H1 (cell line): ENCODE data around the gene TPO. TPM values are rescaled to one million over a fixed set of nuclear protein-coding genes. Genes with fewer than 3 reads are reported as not detected.

ENCODE experiments used
- CTCF ChIA-PET: fragments of 300-600 bp; sonication (Branson Sonifier 250); formaldehyde crosslinking; loops from one replicate; lab custom pipeline; 2021; ENCODE audit not compliant: partially characterized antibody; lab: Charles Lee
- POLR2A ChIA-PET: fragments of 300-600 bp; sonication (Branson Sonifier 250); formaldehyde crosslinking; loops from one replicate; lab custom pipeline; 2021; ENCODE audit warnings: inconsistent platforms; ENCODE audit not compliant: partially characterized antibody; lab: Charles Lee
- DNase-seq, 2 experiments: peaks; one replicate each; pipeline versions ENCODE4 v3.0.0 to v3.0.0-alpha.2; 2010 to 2022; ENCODE audit warnings: low spot score in 2 of 2, low read depth in 1 of 2, mixed read lengths in 1 of 2
- FAIRE-seq: peaks from 2 replicates; lab custom pipeline; 2011; peaks lifted over from hg19 to GRCh38; lab: Jason Lieb, UNC
- H2AFZ ChIP-seq: 2 replicates; pipeline ENCODE4 v1.8.1; 2012; ENCODE audit warnings: low read length, inconsistent platforms
- H2AK5ac ChIP-seq: 2 replicates; pipeline ENCODE4 v1.6.1; 2013; ENCODE audit warnings: low read depth, low read length
- H2BK120ac ChIP-seq: replicated peaks from 2 replicates; pipeline ENCODE3; 2013; ENCODE audit warnings: low read depth, low read length, inconsistent platforms
- H2BK12ac ChIP-seq: 2 replicates; pipeline ENCODE4 v1.6.1; 2013; ENCODE audit warnings: low read depth, low read length
- H2BK15ac ChIP-seq: 2 replicates; pipeline ENCODE4 v1.6.1; 2013; ENCODE audit warnings: low read length
- H2BK20ac ChIP-seq: 2 replicates; pipeline ENCODE4 v1.6.1; 2013; ENCODE audit warnings: low read length
- H2BK5ac ChIP-seq: 2 replicates; pipeline ENCODE4 v1.6.1; 2013; ENCODE audit warnings: low read depth, low read length
- H3K14ac ChIP-seq: 2 replicates; pipeline ENCODE4 v1.6.1; 2013; ENCODE audit warnings: inconsistent platforms; ENCODE audit not compliant: insufficient read length
- H3K18ac ChIP-seq: 2 replicates; pipeline ENCODE4 v1.6.1; 2013; ENCODE audit warnings: low read length; ENCODE audit errors: extremely low read depth
- H3K23ac ChIP-seq: 2 replicates; pipeline ENCODE4 v1.6.1; 2013; ENCODE audit warnings: inconsistent platforms; ENCODE audit not compliant: insufficient read length
- H3K23me2 ChIP-seq: 2 replicates; pipeline ENCODE4 v1.6.1; 2013; ENCODE audit warnings: low read depth, low read length
- H3K27ac ChIP-seq: 2 replicates; pipeline ENCODE4 v1.6.1; 2011; ENCODE audit warnings: low read depth, low read length, inconsistent platforms
- H3K27me3 ChIP-seq, 4 experiments: replicated peaks in 1 of 4; 1 replicate in 1 of 4; 2 replicates in 3 of 4; pipeline versions ENCODE4 v1.6.1 to v1.8.1; 2011 to 2013; ENCODE audit warnings: low read length in 3 of 4, mild to moderate bottlenecking in 3 of 4, inconsistent platforms in 2 of 4, mixed read lengths in 2 of 4, moderate library complexity in 1 of 4; ENCODE audit not compliant: control insufficient read depth in 3 of 4, insufficient read depth in 3 of 4; ENCODE audit errors: extremely low read depth in 1 of 4
- H3K36me3 ChIP-seq, 4 experiments: 2 replicates each; pipeline versions ENCODE4 v1.6.1 to v1.8.1; 2011 to 2013; ENCODE audit warnings: mild to moderate bottlenecking in 4 of 4, low read length in 3 of 4, moderate library complexity in 2 of 4, control low read depth in 1 of 4, inconsistent platforms in 1 of 4; ENCODE audit not compliant: insufficient read depth in 4 of 4, control insufficient read depth in 2 of 4
- H3K4ac ChIP-seq: replicated peaks from 2 replicates; pipeline ENCODE3; 2013; ENCODE audit warnings: low read length, low read depth, mixed read lengths, inconsistent platforms; ENCODE audit not compliant: insufficient read length
- H3K4me1 ChIP-seq, 4 experiments: replicated peaks in 1 of 4; 1 replicate in 1 of 4; 2 replicates in 3 of 4; pipeline versions ENCODE4 v1.6.1 to v1.8.1; 2011 to 2013; ENCODE audit warnings: low read length in 3 of 4, inconsistent platforms in 2 of 4, mixed read lengths in 1 of 4; ENCODE audit not compliant: insufficient read depth in 4 of 4, control insufficient read depth in 3 of 4
- H3K4me2 ChIP-seq, 2 experiments: 2 replicates each; pipeline versions ENCODE4 v1.6.1 to v1.8.1; 2011 to 2013; ENCODE audit warnings: low read depth in 2 of 2, low read length in 2 of 2, control low read depth in 1 of 2, inconsistent platforms in 1 of 2, mild to moderate bottlenecking in 1 of 2; ENCODE audit not compliant: insufficient read depth in 1 of 2
- H3K4me3 ChIP-seq, 4 experiments: fragments of 200-600, 300-600 bp in 1 of 4; sonication (generic), shearing (Covaris generic), sonication (Bioruptor Twin) in 1 of 4; 2 replicates each; pipeline versions ENCODE4 v1.5.1 to v1.8.1; 2011 to 2016; ENCODE audit warnings: low read length in 4 of 4, low read depth in 3 of 4, control low read depth in 2 of 4, inconsistent platforms in 2 of 4, mild to moderate bottlenecking in 2 of 4, mixed read lengths in 1 of 4, moderate library complexity in 1 of 4; ENCODE audit not compliant: insufficient read depth in 2 of 4; ENCODE audit errors: extremely low read depth in 1 of 4
- H3K56ac ChIP-seq: replicated peaks from 2 replicates; pipeline ENCODE3; 2013; ENCODE audit warnings: low read depth, mild to moderate bottlenecking, mixed read lengths, low read length, inconsistent platforms; ENCODE audit not compliant: insufficient read length
- H3K79me1 ChIP-seq: 2 replicates; pipeline ENCODE4 v1.6.1; 2013; ENCODE audit warnings: low read depth, low read length, control low read depth
- H3K79me2 ChIP-seq, 2 experiments: 2 replicates each; pipeline versions ENCODE4 v1.6.1 to v1.8.1; 2012 to 2013; ENCODE audit warnings: low read length in 2 of 2, mild to moderate bottlenecking in 2 of 2, inconsistent platforms in 1 of 2; ENCODE audit not compliant: insufficient read depth in 2 of 2, control insufficient read depth in 1 of 2
- H3K9ac ChIP-seq, 4 experiments: replicated peaks in 1 of 4; 1 replicate in 1 of 4; 2 replicates in 3 of 4; pipeline versions ENCODE4 v1.6.1 to v1.8.1; 2011 to 2013; ENCODE audit warnings: low read depth in 3 of 4, low read length in 3 of 4, control low read depth in 2 of 4, mild to moderate bottlenecking in 2 of 4, moderate library complexity in 2 of 4, inconsistent platforms in 1 of 4; ENCODE audit errors: extremely low read depth in 1 of 4
- H3K9me3 ChIP-seq, 2 experiments: 2 replicates each; pipeline versions ENCODE4 v1.6.1 to v1.8.1; 2012 to 2013; ENCODE audit warnings: mild to moderate bottlenecking in 2 of 2, moderate library complexity in 2 of 2, control low read depth in 1 of 2, inconsistent platforms in 1 of 2, low read depth in 1 of 2, low read length in 1 of 2, mixed read lengths in 1 of 2; ENCODE audit not compliant: insufficient read depth in 2 of 2
- H4K20me1 ChIP-seq, 2 experiments: replicated peaks in 1 of 2; 2 replicates each; pipeline versions ENCODE3 to v1.8.1; 2011 to 2013; ENCODE audit warnings: inconsistent platforms in 2 of 2, low read length in 2 of 2, mild to moderate bottlenecking in 1 of 2; ENCODE audit not compliant: insufficient read depth in 2 of 2, control insufficient read depth in 1 of 2
- H4K5ac ChIP-seq: 2 replicates; pipeline ENCODE4 v1.6.1; 2013; ENCODE audit warnings: low read length, low read depth, mixed read lengths, inconsistent platforms; ENCODE audit not compliant: insufficient read length
- H4K8ac ChIP-seq: 2 replicates; pipeline ENCODE4 v1.8.0; 2013; ENCODE audit warnings: mild to moderate bottlenecking, moderate library complexity, low read length, inconsistent platforms; ENCODE audit not compliant: insufficient read depth; ENCODE audit errors: extremely low read depth
- H4K91ac ChIP-seq: replicated peaks from 2 replicates; pipeline ENCODE3; 2013; ENCODE audit warnings: low read length, mixed read lengths, inconsistent platforms; ENCODE audit not compliant: insufficient read length
- BCL11A ChIP-seq, 2 experiments: IDR thresholded peaks; one replicate each; pipeline ENCODE4 v1.6.1; 2011; ENCODE audit warnings: low read depth in 2 of 2, low read length in 2 of 2, mild to moderate bottlenecking in 2 of 2
- CTCF ChIP-seq, 3 experiments: IDR thresholded peaks; 1 replicate in 2 of 3; 2 replicates in 1 of 3; pipeline versions ENCODE4 v1.5.1 to v1.6.1; 2011; ENCODE audit warnings: low read length in 3 of 3, mild to moderate bottlenecking in 3 of 3, inconsistent platforms in 2 of 3, low read depth in 1 of 3, moderate library complexity in 1 of 3; ENCODE audit not compliant: insufficient read depth in 1 of 3; ENCODE audit errors: control extremely low read depth in 1 of 3
- EP300 ChIP-seq, 2 experiments: IDR thresholded peaks; 1 replicate in 1 of 2; 2 replicates in 1 of 2; pipeline ENCODE4 v1.6.1; 2011 to 2012; ENCODE audit warnings: low read depth in 2 of 2, low read length in 2 of 2, mild to moderate bottlenecking in 2 of 2, borderline replicate concordance in 1 of 2, inconsistent platforms in 1 of 2, moderate library complexity in 1 of 2
- MAFK ChIP-seq: IDR thresholded peaks from 2 replicates; pipeline ENCODE4 v1.6.1; 2012; ENCODE audit warnings: low read depth, mild to moderate bottlenecking, improper control_type of control experiment, low read length
- NRF1 ChIP-seq: IDR thresholded peaks from 2 replicates; pipeline ENCODE4 v1.6.1; 2011; ENCODE audit warnings: mild to moderate bottlenecking, low read depth, low read length, improper control_type of control experiment
- RBBP5 ChIP-seq: IDR thresholded peaks from 2 replicates; pipeline ENCODE4 v1.7.1; 2012; ENCODE audit warnings: low read depth, mild to moderate bottlenecking, inconsistent platforms, low read length, moderate library complexity, borderline replicate concordance
- RFX5 ChIP-seq: IDR thresholded peaks from 2 replicates; pipeline ENCODE4 v1.6.1; 2011; ENCODE audit warnings: low read depth, low read length, improper control_type of control experiment, borderline replicate concordance
- SIRT6 ChIP-seq: IDR thresholded peaks from one replicate; pipeline ENCODE4 v1.7.1; 2012; ENCODE audit warnings: low read length, inconsistent platforms
- YY1 ChIP-seq: IDR thresholded peaks from 2 replicates; pipeline ENCODE4 v1.6.1; 2011; ENCODE audit warnings: low read depth, mild to moderate bottlenecking, low read length
- WGBS, 2 experiments: shearing (Covaris generic) in 1 of 2; methylation state at CpG; one replicate each; pipeline versions ENCODE4 v1.1.6 to v1.1.7; 2013 to 2015; ENCODE audit warnings: low lambda C conversion rate in 2 of 2, mixed read lengths in 2 of 2, inconsistent platforms in 1 of 2, low coverage in 1 of 2, missing lambda C conversion rate in 1 of 2; ENCODE audit not compliant: insufficient replicate concordance in 2 of 2, insufficient coverage in 1 of 2, insufficient read length in 1 of 2; ENCODE audit errors: extremely low coverage in 1 of 2, missing lambda C conversion rate in 1 of 2; 5-methylcytosine and 5-hydroxymethylcytosine counted together
- polyA plus RNA-seq, 7 experiments: library from polyadenylated mRNA; depleted of rRNA in 3 of 7; stranded (reverse) in 5 of 7; unstranded in 2 of 7; fragments of >200 nt in 5 of 7; fragments of 200-250 nt in 2 of 7; gene quantifications; 1 replicate in 5 of 7; 2 replicates in 1 of 7; 4 replicates in 1 of 7; pipeline versions ENCODE4 v1.2.1 to v1.2.3, GENCODE V29; 2011 to 2013; ENCODE audit warnings: missing spikeins in 2 of 7, mixed read lengths in 2 of 7
- total RNA-seq: library from RNA; stranded (reverse); fragmentation: NEBNext Ultra II Directional; extraction: Animal tissue kit (Norgen Biotek cat#: 25700); gene quantifications from 2 replicates; pipeline ENCODE4 v1.2.1, GENCODE V29; 2021

TPO gene
- total and polyA plus RNA-seq, 2 of the 8 experiments (the other 6 are each of a cell fraction or from before 2014, with no cell fraction given): not detected

- no peak overlapping the region for H2BK15ac ChIP-seq
- H4K5ac ChIP-seq: no peak overlapping the region
- no peak overlapping the region for H3K56ac ChIP-seq
- H3K23ac ChIP-seq: no peak overlapping the region
- ChIA-PET CTCF (interaction anchor here (0.7 to 1.3 kb wide), 7 partner anchors 22 to 338 kb away, joined by 3 to 5 read pairs (median 3); no protein-coding TSS in a partner anchor), POLR2A (interaction anchor here (0.5 to 0.6 kb wide), 2 partner anchors 41 to 166 kb away, joined by 3 to 4 read pairs; no protein-coding TSS in a partner anchor)
- no peaks in the 10 kb centered on the region for H3K36me3 ChIP-seq
- H3K4me3 ChIP-seq: no peak overlapping the region
- no peak overlapping the region for H2BK12ac ChIP-seq
- H3K9me3 ChIP-seq: no peaks in the 10 kb centered on the region
- H3K4ac ChIP-seq: no peak overlapping the region
- no peak overlapping the region for H2BK120ac ChIP-seq
- no peaks in the 10 kb centered on the region for H3K79me1 ChIP-seq
- no peak overlapping the region for H2BK5ac ChIP-seq
- no peak overlapping the region for H3K9ac ChIP-seq
- H3K27me3 ChIP-seq: no peaks in the 10 kb centered on the region
- H3K4me2 ChIP-seq: no peak overlapping the region
- H4K20me1 ChIP-seq: peaks cover 0 to 1% of the 10 kb centered on the region in 2 experiments
- no peak overlapping the region for H3K18ac ChIP-seq
- H3K14ac ChIP-seq: no peak overlapping the region
- H2BK20ac ChIP-seq: no peak overlapping the region
- no peak overlapping the region for H2AFZ ChIP-seq
- H3K4me1 ChIP-seq: no peaks in the 10 kb centered on the region
- H4K91ac ChIP-seq: no peak overlapping the region
- no peaks in the 10 kb centered on the region for H3K23me2 ChIP-seq
- H4K8ac ChIP-seq: peak overlapping the region; percentile 11
- no peak for DNase-seq
- H2AK5ac ChIP-seq: no peak overlapping the region
- H3K27ac ChIP-seq: no peak overlapping the region
- H3K79me2 ChIP-seq: no peaks in the 10 kb centered on the region
- no peak for FAIRE-seq
- 90% methylated on average over 23 of the region's 23 CpGs; no CpG with 5 or more reads in 1 of the 2 experiments for WGBS, 2 experiments
- TF ChIP-seq YY1: no peak
- TF ChIP-seq CTCF (IDR thresholded peaks at IDR 0.05; ENCODE audit: control extremely low read depth in 1 of 3, insufficient read depth in 1 of 3, low read depth in 1 of 3, low read length in 3 of 3): no peak
- TF ChIP-seq NRF1: no peak
- no peak for TF ChIP-seq MAFK
- TF ChIP-seq RBBP5: no peak
- TF ChIP-seq RFX5: no peak
- TF ChIP-seq SIRT6: no peak
- no peak for TF ChIP-seq BCL11A (IDR thresholded peaks at IDR 0.05; ENCODE audit: low read depth in 2 of 2, low read length in 2 of 2)
- no peak for TF ChIP-seq EP300 (IDR thresholded peaks at IDR 0.05; ENCODE audit: borderline replicate concordance in 1 of 2, low read depth in 2 of 2, low read length in 2 of 2)
These were observed 102.9 kb downstream of the TPO start for GRCh38 chr2:1515986-1516797.
